IMR-90 (cell line): ENCODE measurements around the gene CCDC194. TPM values are rescaled to one million over a fixed set of nuclear protein-coding genes. Genes with fewer than 3 reads are reported as not detected.

Experiments used
- ATAC-seq: fragments of 200-7000 bp; cut with Tn5 transposase; 2 replicates; pipeline ENCODE4 v1.9.1; 2020; ENCODE audit warnings: low read depth, mild to moderate bottlenecking, moderate library complexity
- BruUV-seq: library from RNA; stranded (reverse); fragments of 400-500 nt; replicated peaks from 2 replicates; lab custom pipeline; 2021; lab: Mats Ljungman, UMichigan
- CTCF ChIA-PET: fragments of 300-600 bp; formaldehyde crosslinking; extraction: SDS; loops from one replicate; lab custom pipeline; 2021; ENCODE audit warnings: antibody characterized with exemption; lab: Yijun Ruan, JAX
- POLR2A ChIA-PET: fragments of 300-600 bp; sonication (Branson Sonifier 250); formaldehyde crosslinking; loops from one replicate; lab custom pipeline; 2022; ENCODE audit warnings: antibody characterized with exemption; ENCODE audit not compliant: unreplicated experiment; lab: Charles Lee
- DNase-seq: peaks from one replicate; pipeline ENCODE4 v3.0.0; 2013
- H2AFZ ChIP-seq: replicated peaks from 2 replicates; pipeline ENCODE3; 2013; ENCODE audit warnings: low read length, mild to moderate bottlenecking; ENCODE audit not compliant: poor library complexity
- H2AK5ac ChIP-seq: 2 replicates; pipeline ENCODE4 v1.6.1; 2013; ENCODE audit warnings: low read depth, low read length, inconsistent platforms
- H2AK9ac ChIP-seq: replicated peaks from 2 replicates; pipeline ENCODE3; 2013; ENCODE audit warnings: mild to moderate bottlenecking, low read depth, low read length, moderate library complexity; ENCODE audit not compliant: poor library complexity
- H2BK120ac ChIP-seq: 2 replicates; pipeline ENCODE4 v1.6.1; 2013; ENCODE audit warnings: low read depth, low read length, inconsistent platforms
- H2BK15ac ChIP-seq: 3 replicates; pipeline ENCODE4 v1.6.1; 2013; ENCODE audit warnings: low read depth, low read length, inconsistent platforms
- H2BK20ac ChIP-seq: 2 replicates; pipeline ENCODE4 v1.6.1; 2013; ENCODE audit warnings: low read depth, mild to moderate bottlenecking, inconsistent platforms, low read length, moderate library complexity
- H2BK5ac ChIP-seq: 2 replicates; pipeline ENCODE4 v1.6.1; 2013; ENCODE audit warnings: mild to moderate bottlenecking, low read depth, low read length, inconsistent platforms; ENCODE audit not compliant: poor library complexity, severe bottlenecking
- H3K14ac ChIP-seq: replicated peaks from 2 replicates; pipeline ENCODE4 v1.6.1; 2013; ENCODE audit warnings: low read depth, low read length, inconsistent platforms
- H3K18ac ChIP-seq: 2 replicates; pipeline ENCODE4 v1.6.1; 2013; ENCODE audit warnings: low read depth, low read length, control low read depth
- H3K23ac ChIP-seq: 2 replicates; pipeline ENCODE4 v1.6.1; 2013; ENCODE audit warnings: low read depth, low read length, inconsistent platforms
- H3K27ac ChIP-seq: 2 replicates; pipeline ENCODE4 v1.5.1; 2013; ENCODE audit warnings: mild to moderate bottlenecking, control low read depth, low read length; ENCODE audit not compliant: insufficient read depth
- H3K27me3 ChIP-seq: 2 replicates; pipeline ENCODE4 v1.6.1; 2013; ENCODE audit warnings: low read length; ENCODE audit not compliant: control insufficient read depth, insufficient read depth
- H3K36me3 ChIP-seq: 2 replicates; pipeline ENCODE4 v1.6.1; 2013; ENCODE audit warnings: low read length, mixed read lengths; ENCODE audit not compliant: control insufficient read depth, insufficient read depth
- H3K4ac ChIP-seq: 2 replicates; pipeline ENCODE4 v1.6.1; 2013; ENCODE audit warnings: low read depth, low read length, inconsistent platforms
- H3K4me1 ChIP-seq: 2 replicates; pipeline ENCODE4 v1.6.1; 2013; ENCODE audit warnings: low read length, mixed read lengths; ENCODE audit not compliant: control insufficient read depth, insufficient read depth
- H3K4me2 ChIP-seq: 2 replicates; pipeline ENCODE4 v1.6.1; 2013; ENCODE audit warnings: low read depth, mild to moderate bottlenecking, control low read depth, low read length, moderate library complexity
- H3K4me3 ChIP-seq: 2 replicates; pipeline ENCODE4 v1.5.1; 2013; ENCODE audit warnings: low read depth, mild to moderate bottlenecking, control low read depth, low read length, moderate library complexity; ENCODE audit not compliant: insufficient read depth
- H3K56ac ChIP-seq: 2 replicates; pipeline ENCODE4 v1.6.1; 2013; ENCODE audit warnings: low read length, inconsistent platforms; ENCODE audit not compliant: insufficient read depth; ENCODE audit errors: extremely low read depth
- H3K79me1 ChIP-seq, 2 experiments: 2 replicates each; pipeline ENCODE4 v1.6.1; 2013; ENCODE audit warnings: low read length in 2 of 2, inconsistent platforms in 1 of 2, low read depth in 1 of 2
- H3K9ac ChIP-seq: 2 replicates; pipeline ENCODE4 v1.6.1; 2013; ENCODE audit warnings: low read depth, low read length, control low read depth
- H3K9me1 ChIP-seq: 2 replicates; pipeline ENCODE4 v1.6.1; 2013; ENCODE audit warnings: low read length, inconsistent platforms; ENCODE audit not compliant: insufficient read depth
- H3K9me3 ChIP-seq: 2 replicates; pipeline ENCODE4 v1.6.1; 2013; ENCODE audit warnings: low read length; ENCODE audit not compliant: control insufficient read depth, insufficient read depth
- H4K20me1 ChIP-seq: 2 replicates; pipeline ENCODE4 v1.6.1; 2013; ENCODE audit warnings: low read length, inconsistent platforms; ENCODE audit not compliant: insufficient read depth
- H4K5ac ChIP-seq: 2 replicates; pipeline ENCODE4 v1.6.1; 2013; ENCODE audit warnings: mild to moderate bottlenecking, low read depth, low read length, control low read depth
- H4K8ac ChIP-seq, 2 experiments: 2 replicates each; pipeline ENCODE4 v1.6.1; 2013; ENCODE audit warnings: low read depth in 2 of 2, low read length in 2 of 2, control low read depth in 1 of 2, inconsistent platforms in 1 of 2
- H4K91ac ChIP-seq: 2 replicates; pipeline ENCODE4 v1.6.1; 2013; ENCODE audit warnings: low read depth, low read length, inconsistent platforms; ENCODE audit not compliant: insufficient read depth
- CEBPB ChIP-seq: IDR thresholded peaks from 2 replicates; pipeline ENCODE4 v1.6.1; 2012; ENCODE audit warnings: low read depth, low read length, improper control_type of control experiment
- FOS ChIP-seq: fragments of 150-350 bp; IDR thresholded peaks from 2 replicates; pipeline ENCODE4 v1.6.1; 2016; ENCODE audit warnings: low read depth, low read length
- MAFK ChIP-seq: IDR thresholded peaks from 2 replicates; pipeline ENCODE4 v1.6.1; 2012; ENCODE audit warnings: low read depth, low read length, improper control_type of control experiment
- MAZ ChIP-seq: IDR thresholded peaks from 2 replicates; pipeline ENCODE4 v1.6.1; 2012; ENCODE audit warnings: low read depth, mild to moderate bottlenecking, low read length, improper control_type of control experiment, moderate library complexity, borderline replicate concordance
- MXI1 ChIP-seq: IDR thresholded peaks from 2 replicates; pipeline ENCODE4 v1.6.1; 2012; ENCODE audit warnings: low read depth, mild to moderate bottlenecking, low read length, moderate library complexity, borderline replicate concordance
- POLR2A ChIP-seq: IDR thresholded peaks from 2 replicates; pipeline ENCODE4 v1.6.1; 2012; ENCODE audit warnings: mild to moderate bottlenecking, low read depth, low read length
- RAD21 ChIP-seq: IDR thresholded peaks from 2 replicates; pipeline ENCODE4 v1.6.1; 2012; ENCODE audit warnings: low read length, improper control_type of control experiment
- RCOR1 ChIP-seq: IDR thresholded peaks from 2 replicates; pipeline ENCODE4 v1.6.1; 2012; ENCODE audit warnings: mild to moderate bottlenecking, low read length, improper control_type of control experiment; ENCODE audit not compliant: insufficient replicate concordance
- RFX5 ChIP-seq: IDR thresholded peaks from 2 replicates; pipeline ENCODE4 v1.8.0; 2012; ENCODE audit warnings: low read depth, mild to moderate bottlenecking, low read length, moderate library complexity
- SMC3 ChIP-seq: fragments of 150-350 bp; IDR thresholded peaks from 2 replicates; pipeline ENCODE4 v1.6.1; 2016; ENCODE audit warnings: low read depth, mild to moderate bottlenecking, antibody characterized with exemption, low read length, moderate library complexity
- WGBS, 2 experiments: methylation state at CpG; one replicate each; pipeline versions ENCODE4 v1.1.5 to v1.1.7; 2013; ENCODE audit warnings: missing lambda C conversion rate in 2 of 2; ENCODE audit not compliant: insufficient read length in 1 of 2; ENCODE audit errors: extremely low coverage in 2 of 2; 5-methylcytosine and 5-hydroxymethylcytosine counted together
- dilution Hi-C: fragments of 300-500 bp; cut with HindIII; formaldehyde crosslinking; loops from one replicate; pipeline ENCODE4 v1.14.3; 2018; ENCODE audit warnings: low sequenced_read_pairs; ENCODE audit not compliant: unreplicated experiment
- in situ Hi-C: fragments of 300-500 bp; cut with MboI; formaldehyde crosslinking; loops from 3 replicates; pipeline ENCODE4 v1.14.3; 2019; ENCODE audit warnings: low sequenced_read_pairs, inconsistent platforms, mixed read lengths
- intact Hi-C: fragments of 100-400 bp; cut with micrococcal nuclease; formaldehyde crosslinking; loops from 2 replicates; pipeline ENCODE4 v1.10.0; 2022
- polyA plus RNA-seq, 3 experiments: library from polyadenylated mRNA; depleted of rRNA; stranded (reverse); fragments of >200 nt; gene quantifications; 2 replicates each; pipeline ENCODE4 v1.2.3, GENCODE V29; 2012; ENCODE audit warnings: low replicate concordance in 1 of 3
- total RNA-seq: library from RNA; depleted of rRNA; stranded (reverse); fragments of >200 nt; gene quantifications from 2 replicates; pipeline ENCODE4 v1.2.3, GENCODE V29; 2012
- TF ChIP-seq, protein P1 (sequence below): conservative IDR thresholded peaks from 2 replicates; pipeline ENCODE4 v1.5.1; 2012; ENCODE audit warnings: mild to moderate bottlenecking, low read depth, low read length, improper control_type of control experiment
- TF ChIP-seq, protein P2 (sequence below): fragments of 150-350 bp; IDR thresholded peaks from 2 replicates; pipeline ENCODE4 v1.6.1; 2016; ENCODE audit warnings: low read depth, mild to moderate bottlenecking, low read length, moderate library complexity, borderline replicate concordance

The CCDC194 gene
- total and polyA plus RNA-seq, 2 of the 4 experiments (the other 2 are of a cell fraction) = not detected

DNA sequence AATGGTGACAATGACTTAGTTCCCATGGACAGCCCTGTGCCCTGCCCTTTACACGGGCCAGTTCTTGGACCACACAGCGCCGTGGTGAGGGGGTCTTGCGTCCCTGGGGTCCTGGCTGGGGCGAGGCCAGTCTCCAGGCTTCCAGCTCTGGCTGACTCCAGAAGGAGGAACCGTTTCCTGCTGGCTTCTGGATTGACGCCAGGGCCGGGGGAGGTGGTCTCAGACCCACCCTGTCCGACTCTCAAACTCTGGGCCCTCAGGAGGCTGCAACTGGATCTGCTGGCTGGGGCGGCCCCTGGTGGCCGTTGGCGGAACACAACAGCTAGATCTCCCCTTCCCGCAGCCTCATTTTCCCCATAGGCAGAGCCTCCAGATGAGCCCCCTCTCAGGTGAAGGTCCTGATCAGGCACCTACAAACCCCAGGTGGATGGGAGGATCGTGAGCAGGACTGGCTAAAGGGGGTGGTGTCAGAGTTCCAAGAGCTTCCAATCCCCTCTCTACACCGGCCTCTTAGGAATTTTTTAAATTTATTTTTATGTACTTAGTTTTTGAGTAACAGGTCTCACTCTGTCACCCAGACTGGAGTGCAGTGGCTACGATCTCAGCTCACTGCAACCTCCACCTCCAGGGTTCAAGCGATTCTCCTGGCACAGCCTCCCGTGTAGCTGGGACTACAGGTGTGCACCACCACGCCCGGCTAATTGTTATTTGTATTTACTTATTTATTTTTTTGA lies 8.0 kb downstream of the CCDC194 start:
- no peak overlapping the region for H4K8ac ChIP-seq
- DNase-seq (peak; percentile 30), ATAC-seq (peak; percentile 67)
- peak overlapping the region; percentile 85 for H2AFZ ChIP-seq
- H4K20me1 ChIP-seq = no peaks in the 10 kb centered on the region
- H3K4me1 ChIP-seq = no peaks in the 10 kb centered on the region
- in situ Hi-C loops = loop anchor here (5.0 kb wide), 1 partner anchor 39 kb away; no protein-coding TSS in a partner anchor
- H4K91ac ChIP-seq = no peak overlapping the region
- no peak overlapping the region for H3K4me2 ChIP-seq
- no peak overlapping the region for H3K56ac ChIP-seq
- no TSS peak for BruUV-seq
- no peak overlapping the region for H2BK20ac ChIP-seq
- no peak overlapping the region for H3K9ac ChIP-seq
- TF ChIP-seq SMC3 = peak; percentile 81
- TF ChIP-seq FOS = no peak
- TF ChIP-seq POLR2A = no peak
- no peak for TF ChIP-seq RCOR1
- TF ChIP-seq, protein P1, sequence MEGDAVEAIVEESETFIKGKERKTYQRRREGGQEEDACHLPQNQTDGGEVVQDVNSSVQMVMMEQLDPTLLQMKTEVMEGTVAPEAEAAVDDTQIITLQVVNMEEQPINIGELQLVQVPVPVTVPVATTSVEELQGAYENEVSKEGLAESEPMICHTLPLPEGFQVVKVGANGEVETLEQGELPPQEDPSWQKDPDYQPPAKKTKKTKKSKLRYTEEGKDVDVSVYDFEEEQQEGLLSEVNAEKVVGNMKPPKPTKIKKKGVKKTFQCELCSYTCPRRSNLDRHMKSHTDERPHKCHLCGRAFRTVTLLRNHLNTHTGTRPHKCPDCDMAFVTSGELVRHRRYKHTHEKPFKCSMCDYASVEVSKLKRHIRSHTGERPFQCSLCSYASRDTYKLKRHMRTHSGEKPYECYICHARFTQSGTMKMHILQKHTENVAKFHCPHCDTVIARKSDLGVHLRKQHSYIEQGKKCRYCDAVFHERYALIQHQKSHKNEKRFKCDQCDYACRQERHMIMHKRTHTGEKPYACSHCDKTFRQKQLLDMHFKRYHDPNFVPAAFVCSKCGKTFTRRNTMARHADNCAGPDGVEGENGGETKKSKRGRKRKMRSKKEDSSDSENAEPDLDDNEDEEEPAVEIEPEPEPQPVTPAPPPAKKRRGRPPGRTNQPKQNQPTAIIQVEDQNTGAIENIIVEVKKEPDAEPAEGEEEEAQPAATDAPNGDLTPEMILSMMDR = peak; percentile 85
- no peak for TF ChIP-seq MAFK
- TF ChIP-seq MAZ = no peak
- no peak for TF ChIP-seq RFX5
- TF ChIP-seq RAD21 = peak; percentile 80
- TF ChIP-seq, protein P2, sequence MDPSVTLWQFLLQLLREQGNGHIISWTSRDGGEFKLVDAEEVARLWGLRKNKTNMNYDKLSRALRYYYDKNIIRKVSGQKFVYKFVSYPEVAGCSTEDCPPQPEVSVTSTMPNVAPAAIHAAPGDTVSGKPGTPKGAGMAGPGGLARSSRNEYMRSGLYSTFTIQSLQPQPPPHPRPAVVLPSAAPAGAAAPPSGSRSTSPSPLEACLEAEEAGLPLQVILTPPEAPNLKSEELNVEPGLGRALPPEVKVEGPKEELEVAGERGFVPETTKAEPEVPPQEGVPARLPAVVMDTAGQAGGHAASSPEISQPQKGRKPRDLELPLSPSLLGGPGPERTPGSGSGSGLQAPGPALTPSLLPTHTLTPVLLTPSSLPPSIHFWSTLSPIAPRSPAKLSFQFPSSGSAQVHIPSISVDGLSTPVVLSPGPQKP = no peak
- TF ChIP-seq MXI1 = no peak
- no peak for TF ChIP-seq CEBPB
- H3K9me3 ChIP-seq = peaks cover 9% of the 10 kb centered on the region; the same call in 1 of the 2 replicates
- no peak overlapping the region for H3K14ac ChIP-seq
- H3K23ac ChIP-seq = no peak overlapping the region
- dilution Hi-C loops = no loop called here
- no peak overlapping the region for H2BK120ac ChIP-seq
- WGBS, 2 experiments = 35% methylated on average over 7 of the region's 20 CpGs; no CpG with 5 or more reads in 1 of the 2 experiments
- no peaks in the 10 kb centered on the region for H3K79me1 ChIP-seq
- H2AK9ac ChIP-seq = peak overlapping the region; percentile 55
- peak overlapping the region; percentile 43; the same call in 1 of the 2 replicates for H2AK5ac ChIP-seq
- H3K4ac ChIP-seq = no peak overlapping the region
- H2BK15ac ChIP-seq = no peak overlapping the region
- no peak overlapping the region for H3K4me3 ChIP-seq
- H2BK5ac ChIP-seq = no peak overlapping the region
- intact Hi-C loops = loop anchor here (1.0 to 2.0 kb wide), 2 partner anchors 40 to 93 kb away; no protein-coding TSS in a partner anchor
- ChIA-PET POLR2A (no interaction called here), CTCF (interaction anchor here (0.8 to 1.3 kb wide), 3 partner anchors 19 to 77 kb away, joined by 3 to 4 read pairs (median 3); no protein-coding TSS in a partner anchor)
- H3K36me3 ChIP-seq = no peaks in the 10 kb centered on the region
- no peak overlapping the region for H3K18ac ChIP-seq
- no peak overlapping the region for H3K27ac ChIP-seq
- H3K27me3 ChIP-seq = peaks cover 3% of the 10 kb centered on the region
- no peaks in the 10 kb centered on the region for H3K9me1 ChIP-seq
- H4K5ac ChIP-seq = no peak overlapping the region
